CD4-positive, alpha-beta T cell treated with Interleukin-1 beta for 1 hour (primary cell): ENCODE results near the gene GPR35.
"Not testable (repeated sequence)": the region's sequence is repeated elsewhere in the genome, so short reads cannot be mapped to it uniquely, and the experiment has no call there.

Experiments used
- DNase-seq, 2 donors: peaks; one replicate each; pipeline ENCODE4 v3.0.0-alpha.2; 2020 to 2022

GPR35 gene

DNA sequence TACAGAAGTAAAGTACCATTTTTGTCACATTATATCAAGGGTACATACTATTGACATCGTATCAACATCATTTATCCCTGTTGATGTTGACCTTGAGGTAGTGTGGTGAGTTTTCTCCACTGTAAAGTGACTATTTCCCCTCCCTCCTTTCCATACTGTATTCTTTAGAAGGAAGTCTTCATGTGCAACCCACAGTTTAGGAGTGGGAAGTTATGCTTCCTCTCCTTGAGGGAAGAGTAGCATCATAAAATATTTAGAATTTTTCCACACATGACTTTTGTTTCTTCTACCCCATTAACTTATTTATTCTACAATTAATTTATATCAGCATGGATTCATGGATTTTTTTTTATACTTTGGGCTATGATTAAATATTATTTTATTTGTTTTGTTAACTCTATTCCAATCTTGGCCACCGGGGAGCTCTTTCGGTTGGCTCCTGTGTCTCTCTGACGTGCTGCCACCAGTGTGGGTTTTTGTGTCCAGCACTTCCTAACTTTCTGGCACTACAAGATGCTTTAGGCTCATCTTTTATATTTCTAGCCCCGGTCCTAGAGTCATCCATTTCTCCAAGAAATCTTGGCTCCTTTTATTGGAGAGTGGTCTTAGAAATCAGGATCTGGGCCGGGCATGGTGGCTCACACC lies 38.4 kb downstream of the GPR35 start:
- no peak for DNase-seq

DNA sequence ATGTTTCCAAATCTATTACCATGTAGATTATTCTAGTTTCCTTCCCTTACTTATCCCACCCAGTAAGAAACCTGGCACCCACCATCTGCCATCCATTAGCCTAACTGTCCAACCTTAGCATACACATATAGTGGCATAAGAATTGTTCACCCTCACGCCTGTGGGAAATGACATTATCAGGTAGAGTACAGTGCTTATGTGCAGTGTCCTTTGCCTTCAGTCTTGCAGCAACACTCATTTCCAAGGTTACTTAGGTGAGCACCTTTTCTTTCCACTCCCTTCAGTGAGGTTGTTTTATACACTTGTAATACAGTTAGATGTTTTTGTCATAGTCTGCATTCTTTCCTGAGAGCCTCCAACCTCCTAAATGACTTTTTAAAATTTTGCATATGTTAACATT lies 39.3 kb downstream of the GPR35 start:
- DNase-seq = no peak

DNA sequence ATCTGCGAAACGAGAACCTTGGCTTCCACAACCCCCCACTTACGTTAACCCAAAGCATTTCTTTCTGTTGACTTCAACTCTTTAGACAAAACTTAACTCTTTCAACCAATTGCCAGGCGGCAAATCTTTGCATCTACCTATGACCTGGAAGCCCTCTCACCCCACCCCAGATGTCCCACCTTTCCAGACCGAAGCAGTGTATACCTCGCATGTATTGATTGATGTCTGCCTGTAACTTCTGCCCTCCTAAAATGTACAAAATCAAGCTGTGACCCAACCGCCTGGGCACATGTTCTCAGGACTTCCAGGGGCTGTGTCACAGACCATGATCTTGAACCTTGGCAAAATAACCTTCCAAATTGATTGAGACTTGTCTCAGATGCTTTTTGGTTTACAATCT lies 45.1 kb downstream of the GPR35 start:
- no peak for DNase-seq

DNA sequence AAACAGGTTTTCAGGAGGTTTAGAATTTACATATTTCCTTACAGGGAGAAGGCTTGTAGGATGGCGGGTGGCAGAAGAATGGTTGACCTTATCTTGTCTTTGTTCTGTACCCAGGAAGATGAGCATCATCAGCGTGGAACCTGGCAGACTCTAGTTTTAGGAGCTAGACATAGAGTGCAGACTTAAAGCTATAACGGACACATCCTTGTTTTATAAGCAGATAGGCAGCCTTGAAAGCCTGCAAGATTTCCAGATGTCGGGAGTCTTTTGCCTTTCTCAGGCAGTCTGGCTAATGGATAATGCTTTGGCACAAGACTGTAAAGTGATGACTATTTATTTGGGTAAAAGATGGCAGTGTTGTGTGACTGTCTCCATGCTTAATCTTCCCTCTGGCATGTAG lies 45.7 kb downstream of the GPR35 start:
- no peak for DNase-seq

DNA sequence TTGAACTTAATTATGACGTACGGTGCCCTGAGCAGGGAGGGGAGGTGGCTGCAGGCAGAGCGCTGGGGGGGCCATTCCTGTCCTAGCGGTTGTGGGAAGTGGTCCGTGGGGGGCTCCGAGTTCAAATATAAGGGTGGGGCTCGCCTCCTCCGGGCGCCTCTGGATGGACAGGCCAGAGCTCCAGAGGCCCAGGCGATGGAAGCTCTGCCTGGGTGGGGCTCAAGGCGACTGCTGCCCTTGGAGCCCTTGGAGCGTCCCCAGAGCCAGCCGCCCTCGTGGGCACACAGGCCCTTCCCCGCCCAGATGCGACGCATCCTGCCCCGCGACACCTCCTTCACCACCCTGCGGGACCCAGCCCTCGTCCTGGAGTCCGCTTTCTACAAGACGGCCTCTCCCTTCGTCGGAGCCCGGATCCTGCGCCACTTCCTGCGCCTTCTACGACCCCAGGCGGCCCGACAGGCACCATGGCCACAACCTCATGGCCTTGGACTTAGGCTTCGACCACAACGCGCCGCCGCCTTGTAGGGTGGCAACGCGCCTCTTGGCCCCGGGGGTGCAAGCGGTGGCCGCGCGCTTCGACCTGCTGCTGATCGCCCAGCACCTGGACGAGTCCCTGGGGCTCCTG lies 46.9 kb downstream of the GPR35 start:
- DNase-seq = no peak

DNA sequence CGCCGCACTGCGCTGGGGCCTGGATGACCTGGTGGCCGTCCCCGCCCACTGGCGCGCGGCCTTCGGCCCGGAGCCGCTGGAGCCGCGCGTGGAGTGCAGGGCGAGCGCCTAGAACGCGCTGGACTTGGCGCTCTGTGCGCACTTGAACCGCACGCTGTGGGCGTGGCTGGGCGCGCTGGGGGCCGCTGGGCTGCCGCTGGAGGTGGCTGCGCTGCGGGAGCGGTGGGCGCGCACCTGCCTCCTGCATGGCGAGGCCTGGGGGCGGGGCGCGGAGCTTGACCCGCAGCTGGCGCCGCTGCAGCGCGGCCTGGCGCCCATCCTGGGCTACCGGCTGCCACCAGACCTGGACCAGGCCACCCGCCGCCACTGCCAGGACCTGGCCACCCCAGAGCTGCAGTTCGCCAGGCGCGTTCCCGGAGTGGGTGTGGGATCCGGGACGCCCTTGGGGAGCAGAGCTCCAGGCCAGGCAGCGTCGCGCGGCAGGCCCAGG lies 47.5 kb downstream of the GPR35 start:
- no peak for DNase-seq

DNA sequence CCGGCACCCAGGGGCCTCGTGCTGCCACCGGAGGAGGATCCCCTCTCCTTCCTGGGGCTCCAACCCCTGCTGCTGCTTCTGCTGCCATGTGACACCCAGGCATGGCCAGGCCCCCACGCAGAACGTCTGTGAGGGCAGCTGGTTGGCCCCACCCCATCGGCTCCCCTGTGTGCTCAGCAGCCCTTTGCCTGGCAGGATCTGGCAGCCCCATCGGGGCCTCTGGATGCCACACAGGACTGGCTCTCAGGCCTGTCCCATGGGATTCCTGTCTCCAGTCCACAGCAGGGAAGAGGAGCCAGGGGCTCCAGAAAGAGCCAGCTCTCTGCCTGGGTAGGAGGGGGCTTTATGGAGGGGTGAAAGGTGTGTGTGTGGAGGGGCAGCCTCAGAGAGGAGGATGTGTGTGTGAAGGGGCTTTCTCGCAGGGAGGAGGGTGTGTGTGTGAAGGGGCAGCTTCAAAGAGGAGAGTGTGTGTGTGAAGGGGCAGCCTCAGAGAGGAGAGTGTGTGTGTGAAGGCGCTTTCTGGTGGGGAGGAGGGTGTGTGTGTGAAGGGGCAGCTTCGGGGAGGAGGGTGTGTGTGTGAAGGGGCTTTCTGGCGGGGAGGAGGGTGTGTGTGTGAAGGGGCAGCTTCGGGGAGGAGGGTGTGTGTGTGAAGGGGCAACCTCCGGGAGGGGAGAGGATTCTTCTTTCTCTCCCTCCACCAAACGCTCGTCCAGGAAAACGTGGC lies 49.3 kb downstream of the GPR35 start:
- DNase-seq = peak in 1 of 2 donors; percentile 30

DNA sequence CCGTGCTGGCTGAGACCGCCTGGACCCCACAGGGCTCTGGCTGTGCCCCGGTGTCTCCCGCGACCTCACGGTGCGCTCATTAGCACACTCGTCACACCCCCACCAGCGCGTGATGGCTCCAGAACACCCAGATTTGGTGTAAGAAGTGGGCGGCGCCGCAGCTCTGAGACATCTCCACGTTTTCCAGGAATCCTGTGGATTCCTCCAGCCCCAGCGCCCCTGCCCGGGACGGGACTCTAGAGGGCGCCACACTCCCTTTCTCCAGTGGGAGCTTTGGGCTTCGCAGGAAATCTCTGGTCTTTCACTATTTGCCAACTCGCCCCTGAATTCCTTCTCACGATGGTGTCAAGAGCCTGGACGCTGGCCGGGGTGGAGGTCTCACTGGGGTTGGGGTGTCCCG lies 50.1 kb downstream of the GPR35 start:
- DNase-seq = not testable (repeated sequence)

DNA sequence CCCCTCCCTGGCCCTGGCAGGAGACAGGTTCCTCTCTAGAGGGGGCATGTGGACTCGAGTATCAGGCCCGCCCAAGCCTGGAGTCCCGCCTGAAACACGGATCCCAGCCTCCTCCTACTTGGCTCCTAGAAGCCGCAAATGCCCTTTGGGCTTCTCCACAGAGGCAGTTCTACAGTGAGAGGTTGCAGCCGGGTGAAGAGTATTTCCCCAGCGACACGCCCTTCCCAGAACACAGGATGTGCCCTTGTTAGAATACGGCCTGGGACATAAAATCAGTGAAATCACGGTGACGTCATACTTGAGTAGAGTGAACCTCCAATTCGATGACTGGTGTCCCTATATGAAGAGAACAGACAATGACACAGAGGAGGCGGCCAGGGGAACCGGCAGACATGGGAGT lies 52.8 kb downstream of the GPR35 start:
- not testable (repeated sequence) for DNase-seq

DNA sequence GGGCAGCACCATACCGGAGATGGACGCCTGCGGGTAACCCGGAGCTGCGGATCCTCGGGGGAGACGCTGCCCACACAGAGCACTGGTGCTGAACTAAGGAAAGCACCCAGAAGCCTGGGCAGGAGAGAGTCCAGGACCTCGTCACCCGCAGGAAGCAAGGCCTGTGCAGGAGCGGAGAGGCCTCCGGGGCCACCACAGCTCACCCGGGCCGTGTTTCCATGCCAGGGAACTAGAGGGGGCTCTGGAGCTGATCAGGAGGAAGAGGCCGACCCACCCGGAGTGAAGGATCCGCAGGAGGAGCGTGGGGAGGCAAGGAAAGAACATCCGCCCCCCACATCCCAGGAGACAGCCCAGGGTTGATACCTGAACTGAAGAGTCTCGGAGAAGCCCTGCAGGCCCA lies 53.6 kb downstream of the GPR35 start:
- not testable (repeated sequence) for DNase-seq

DNA sequence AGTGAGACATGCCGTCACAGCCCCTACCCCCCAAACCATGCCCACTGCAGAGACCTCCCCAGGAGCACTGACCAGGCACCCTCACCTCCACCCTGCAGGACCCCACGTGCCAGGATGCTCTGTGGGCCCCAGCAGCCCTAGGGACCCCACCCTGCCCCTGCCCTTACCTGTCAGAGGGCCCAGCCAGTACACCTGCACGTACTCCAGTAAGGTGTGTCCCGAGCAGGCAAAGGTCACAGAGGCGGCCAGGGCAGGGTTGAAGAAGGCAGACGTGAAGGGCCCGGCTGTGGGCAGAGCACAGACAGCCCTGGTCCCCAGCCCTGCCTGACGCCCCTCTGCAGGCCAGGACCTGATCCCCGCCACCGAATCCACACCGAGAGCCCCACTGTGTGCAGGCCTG lies 54.9 kb downstream of the GPR35 start:
- not testable (repeated sequence) for DNase-seq
